SH-SY5Y (cell line): ENCODE results near the gene RIN3.

Source experiments
- GATA2 ChIP-seq: IDR thresholded peaks from 2 replicates; pipeline ENCODE4 v1.6.1; 2011; ENCODE audit warnings: mild to moderate bottlenecking, low read depth, low read length
- GATA3 ChIP-seq: IDR thresholded peaks from 2 replicates; pipeline ENCODE4 v1.6.1; 2011; ENCODE audit warnings: low read depth, mild to moderate bottlenecking, low read length, moderate library complexity

Gene RIN3

GRCh38 chr14:92704036-92704804 lies 190.6 kb downstream of the RIN3 start:
- no peak for TF ChIP-seq GATA3
- no peak for TF ChIP-seq GATA2

DNA sequence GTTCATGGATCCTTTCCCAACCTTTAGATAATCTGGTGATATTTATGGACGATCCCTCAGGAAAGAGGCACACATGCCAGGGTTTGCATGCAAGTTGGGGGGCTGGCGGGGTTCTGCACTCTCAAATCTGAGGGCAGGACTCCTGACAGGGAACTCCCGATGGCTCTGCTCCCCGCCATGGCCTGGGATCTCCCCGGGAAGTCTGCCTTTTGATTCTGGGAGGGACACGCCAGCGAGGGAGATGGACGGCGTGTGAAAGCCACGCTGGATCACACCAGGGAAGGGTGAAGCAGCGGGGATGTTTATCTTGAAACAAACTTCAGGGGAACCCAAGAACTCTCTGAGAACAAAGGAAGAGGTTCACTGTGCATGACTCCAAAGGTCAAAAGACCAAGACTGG lies 191.2 kb downstream of the RIN3 start:
- TF ChIP-seq GATA2 (no peak), GATA3 (no peak)

- TF ChIP-seq GATA3 (no peak), GATA2 (no peak)
Observed at GRCh38 chr14:92706386-92706785, 192.8 kb downstream of the RIN3 start.

GRCh38 chr14:92709340-92710000 lies 195.9 kb downstream of the RIN3 start:
- TF ChIP-seq GATA3 (no peak), GATA2 (no peak)

GRCh38 chr14:92710001-92710341 lies 196.4 kb downstream of the RIN3 start:
- TF ChIP-seq GATA3 (no peak), GATA2 (no peak)

- TF ChIP-seq GATA3 (no peak), GATA2 (no peak)
Observed at GRCh38 chr14:92711976-92712653, 198.5 kb downstream of the RIN3 start.

- TF ChIP-seq GATA3 (no peak), GATA2 (no peak)
Observed at GRCh38 chr14:92712654-92713051, 199.1 kb downstream of the RIN3 start.

DNA sequence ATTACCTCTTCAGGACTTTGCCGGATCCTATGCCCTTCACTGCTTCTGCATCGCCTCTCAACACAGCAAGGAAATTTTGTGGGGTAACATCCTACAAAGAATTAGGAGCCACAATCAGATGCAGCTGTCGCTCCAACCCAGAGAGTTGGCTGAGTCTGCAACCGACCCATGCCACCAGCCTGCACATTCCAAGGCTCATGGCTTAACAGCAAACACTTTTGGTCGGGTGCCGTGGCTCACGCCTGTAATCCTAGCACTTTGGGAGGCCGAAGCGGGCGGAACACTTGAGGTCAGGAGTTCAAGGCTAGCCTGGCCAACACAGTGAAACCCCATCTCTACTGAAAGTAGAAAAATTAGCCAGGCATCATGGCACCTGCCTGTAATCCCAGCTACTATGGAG lies 202.6 kb downstream of the RIN3 start:
- TF ChIP-seq GATA3 (no peak), GATA2 (no peak)

GRCh38 chr14:92717571-92718042 lies 204.0 kb downstream of the RIN3 start:
- TF ChIP-seq GATA2: no peak
- no peak for TF ChIP-seq GATA3

GRCh38 chr14:92718664-92719063 lies 205.1 kb downstream of the RIN3 start:
- TF ChIP-seq GATA2 (no peak), GATA3 (no peak)

GRCh38 chr14:92719421-92719820 lies 205.8 kb downstream of the RIN3 start:
- TF ChIP-seq GATA3 (no peak), GATA2 (no peak)

DNA sequence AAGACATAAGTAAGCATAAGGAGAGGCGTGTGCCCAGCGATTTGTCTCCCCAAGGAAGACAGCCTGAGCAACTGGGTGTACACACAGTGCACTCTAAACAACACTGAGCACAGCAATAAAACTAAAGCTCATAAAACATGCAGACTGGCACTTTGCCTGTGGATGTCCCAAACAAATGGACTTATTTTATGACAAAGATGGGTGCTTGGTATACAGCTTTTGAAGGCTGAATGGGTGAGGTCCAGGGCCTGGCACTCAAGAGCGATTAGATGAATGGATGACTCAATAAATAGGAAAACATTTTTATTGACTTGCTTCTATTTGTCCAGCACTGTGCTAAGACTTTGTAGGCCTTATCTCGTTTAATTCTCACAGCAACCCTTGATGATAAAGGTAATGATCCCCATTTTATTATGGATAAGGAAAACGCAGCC lies 206.3 kb downstream of the RIN3 start:
- TF ChIP-seq GATA2 (no peak), GATA3 (no peak)

GRCh38 chr14:92724516-92725340 lies 211.1 kb downstream of the RIN3 start:
- TF ChIP-seq GATA3: no peak
